ENCODE measurements around the gene ZNF672. TPM values are rescaled to one million over a fixed set of nuclear protein-coding genes. Genes with fewer than 3 reads are reported as not detected.
A peak's percentile ranks its signal among the peaks of the same experiment; 100 is the strongest.

ZNF672 gene
- total and polyA plus RNA-seq, 7 donors, result 25.3 to 57.0 (median 47.3) TPM

GRCh38 chr1:248821101-248821500 lies 16.9 kb upstream of the ZNF672 start:
- peaks cover 0 to 25% of the 10 kb centered on the region in 2 donors for H3K36me3 ChIP-seq (ENCODE audit: insufficient read depth in 1 of 2, low read depth in 1 of 2)
- no peak overlapping the region for H3K4me3 ChIP-seq
- peak in 1 of 4 donors; percentile 32 for ATAC-seq
- peaks cover 50% of the 10 kb centered on the region for H3K4me1 ChIP-seq
- H3K9me3 ChIP-seq, result no peaks in the 10 kb centered on the region
- TF ChIP-seq CTCF (IDR thresholded peaks at IDR 0.05), result no peak
- WGBS, 3 donors, result 39 to 45% (median 40%) methylated on average over 3 of the region's 3 CpGs
- DNase-seq, result no peak
- H3K27ac ChIP-seq, result no peak overlapping the region
- no peaks in the 10 kb centered on the region for H3K27me3 ChIP-seq (ENCODE audit: insufficient read depth in 3 of 3, low read length in 2 of 3)
- intact Hi-C loops (cut with DNase I), result no loop called here

DNA sequence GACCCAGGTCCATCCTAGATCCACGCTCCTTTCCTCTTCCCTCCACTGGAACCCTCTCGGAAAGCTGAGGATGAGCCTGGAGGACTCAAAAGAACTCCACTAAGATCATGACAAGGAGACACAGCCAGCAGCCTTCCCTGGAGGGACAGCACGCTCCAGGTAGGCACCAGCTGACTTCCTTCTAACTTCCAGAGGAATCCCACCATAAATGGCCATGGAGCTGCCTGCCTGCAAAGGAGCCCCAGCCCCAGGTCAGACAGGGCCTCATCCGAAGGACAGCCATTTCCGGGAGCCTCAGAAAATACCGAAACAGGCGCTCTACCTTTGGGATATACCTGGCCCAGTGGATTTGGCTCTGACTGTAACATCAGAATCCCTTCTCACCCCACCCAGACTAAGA lies 16.4 kb upstream of the ZNF672 start:
- 89 to 96% (median 89%) methylated on average over 7 of the region's 7 CpGs for WGBS, 3 donors
- Histone ChIP-seq H3K36me3 (ENCODE audit: insufficient read depth in 1 of 2, low read depth in 1 of 2) (peaks cover 0 to 20% of the 10 kb centered on the region in 2 donors), H3K9me3 (no peaks in the 10 kb centered on the region), H3K4me3 (no peak overlapping the region), H3K27me3 (ENCODE audit: insufficient read depth in 3 of 3, low read length in 2 of 3) (no peaks in the 10 kb centered on the region), H3K27ac (peak overlapping the region; percentile 95), H3K4me1 (peaks cover 50% of the 10 kb centered on the region)
- DNase-seq (no peak), ATAC-seq (no peak)
- intact Hi-C loops (cut with DNase I), result no loop called here
- no peak for TF ChIP-seq CTCF (IDR thresholded peaks at IDR 0.05)

DNA sequence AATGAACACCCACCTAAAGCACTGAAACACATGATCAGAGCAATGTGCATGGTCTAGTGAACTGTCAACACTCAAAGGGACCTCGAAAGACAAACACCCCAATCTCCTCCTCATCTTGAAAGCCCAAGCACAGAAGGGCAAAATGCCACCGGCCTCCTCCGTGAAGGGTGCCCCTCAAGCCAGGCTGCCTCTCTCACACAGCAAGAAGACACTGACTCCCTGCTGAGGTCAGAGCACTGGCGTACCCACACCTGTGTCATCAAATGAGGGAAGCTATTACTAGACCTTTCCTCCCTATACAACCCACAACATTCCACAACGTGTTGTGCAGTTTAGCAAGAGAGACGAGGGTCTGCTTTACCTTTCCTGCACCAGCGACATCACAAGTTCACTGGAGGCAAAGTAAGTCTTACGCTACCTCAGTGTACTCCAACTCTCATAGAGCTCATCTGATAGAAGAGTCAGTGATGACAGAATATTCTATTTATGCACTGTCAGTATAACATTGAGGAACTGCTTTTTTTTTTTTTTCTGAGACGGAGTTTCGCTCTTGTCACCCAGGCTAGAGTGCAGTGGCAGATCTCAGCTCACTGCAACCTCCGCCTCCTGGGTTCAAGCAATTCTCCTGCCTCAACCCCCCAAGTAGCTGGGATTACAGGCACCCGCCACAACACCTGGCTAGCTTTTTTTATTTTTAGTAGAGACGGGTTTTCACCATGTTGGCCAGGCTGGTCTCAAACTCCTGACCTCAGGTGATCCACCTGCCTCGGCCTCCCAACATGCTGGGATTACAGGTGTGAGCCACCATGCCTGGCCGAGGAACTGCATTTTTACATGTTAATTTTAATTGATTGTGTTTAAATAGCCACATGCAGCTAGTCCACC lies 15.6 kb upstream of the ZNF672 start:
- H3K9me3 ChIP-seq, result no peaks in the 10 kb centered on the region
- intact Hi-C loops (cut with DNase I), result no loop called here
- WGBS, 3 donors, result 59 to 75% (median 62%) methylated on average over 15 of the region's 15 CpGs
- H3K27me3 ChIP-seq (ENCODE audit: insufficient read depth in 3 of 3, low read length in 2 of 3), result no peaks in the 10 kb centered on the region
- peaks cover 0 to 14% of the 10 kb centered on the region in 2 donors for H3K36me3 ChIP-seq (ENCODE audit: insufficient read depth in 1 of 2, low read depth in 1 of 2)
- ATAC-seq, result peak in 3 of 4 donors; percentile 6 to 25 (median 25)
- TF ChIP-seq CTCF (IDR thresholded peaks at IDR 0.05), result no peak
- H3K4me1 ChIP-seq, result peaks cover 57% of the 10 kb centered on the region
- no peak for DNase-seq
- H3K4me3 ChIP-seq, result peak overlapping the region; percentile 83
- peak overlapping the region; percentile 95 for H3K27ac ChIP-seq

GRCh38 chr1:248823517-248824001 lies 14.5 kb upstream of the ZNF672 start:
- no peaks in the 10 kb centered on the region for H3K9me3 ChIP-seq
- H3K4me1 ChIP-seq, result peaks cover 57% of the 10 kb centered on the region
- peak overlapping the region; percentile 83 for H3K4me3 ChIP-seq
- peaks cover 0 to 14% of the 10 kb centered on the region in 2 donors for H3K36me3 ChIP-seq (ENCODE audit: insufficient read depth in 1 of 2, low read depth in 1 of 2)
- peak in 1 of 4 donors; percentile 11 for ATAC-seq
- no peak for DNase-seq
- 49 to 70% (median 65%) methylated on average over 2 of the region's 2 CpGs for WGBS, 3 donors
- H3K27me3 ChIP-seq (ENCODE audit: insufficient read depth in 3 of 3, low read length in 2 of 3), result no peaks in the 10 kb centered on the region
- no peak for TF ChIP-seq CTCF (IDR thresholded peaks at IDR 0.05)
- H3K27ac ChIP-seq, result peak overlapping the region; percentile 95
- intact Hi-C loops (cut with DNase I), result no loop called here
